ENCODE data around the gene OR10A5. TPM values are rescaled to one million over a fixed set of nuclear protein-coding genes. Genes with fewer than 3 reads are reported as not detected.
"Not testable (repeated sequence)": the region's sequence is repeated elsewhere in the genome, so short reads cannot be mapped to it uniquely, and the experiment has no call there.

The OR10A5 gene
- total RNA-seq, 3 donors from 2014 or later = not detected

GRCh38 chr11:6850526-6850925 lies 5.0 kb downstream of the OR10A5 start:
- peaks cover 0 to 5% of the 10 kb centered on the region in 2 donors for H3K9me3 ChIP-seq
- H3K4me1 ChIP-seq = no peaks in the 10 kb centered on the region
- H3K36me3 ChIP-seq = no peaks in the 10 kb centered on the region
- intact Hi-C loops (cut with DNase I; ENCODE audit: low total_unique reads) = no loop called here
- H3K4me3 ChIP-seq = no peak overlapping the region
- TF ChIP-seq POLR2A (IDR thresholded peaks at IDR 0.05) = no peak
- TF ChIP-seq, protein P1, sequence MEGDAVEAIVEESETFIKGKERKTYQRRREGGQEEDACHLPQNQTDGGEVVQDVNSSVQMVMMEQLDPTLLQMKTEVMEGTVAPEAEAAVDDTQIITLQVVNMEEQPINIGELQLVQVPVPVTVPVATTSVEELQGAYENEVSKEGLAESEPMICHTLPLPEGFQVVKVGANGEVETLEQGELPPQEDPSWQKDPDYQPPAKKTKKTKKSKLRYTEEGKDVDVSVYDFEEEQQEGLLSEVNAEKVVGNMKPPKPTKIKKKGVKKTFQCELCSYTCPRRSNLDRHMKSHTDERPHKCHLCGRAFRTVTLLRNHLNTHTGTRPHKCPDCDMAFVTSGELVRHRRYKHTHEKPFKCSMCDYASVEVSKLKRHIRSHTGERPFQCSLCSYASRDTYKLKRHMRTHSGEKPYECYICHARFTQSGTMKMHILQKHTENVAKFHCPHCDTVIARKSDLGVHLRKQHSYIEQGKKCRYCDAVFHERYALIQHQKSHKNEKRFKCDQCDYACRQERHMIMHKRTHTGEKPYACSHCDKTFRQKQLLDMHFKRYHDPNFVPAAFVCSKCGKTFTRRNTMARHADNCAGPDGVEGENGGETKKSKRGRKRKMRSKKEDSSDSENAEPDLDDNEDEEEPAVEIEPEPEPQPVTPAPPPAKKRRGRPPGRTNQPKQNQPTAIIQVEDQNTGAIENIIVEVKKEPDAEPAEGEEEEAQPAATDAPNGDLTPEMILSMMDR (IDR thresholded peaks at IDR 0.05) = no peak
- no peak for TF ChIP-seq POLR2AphosphoS5 (IDR thresholded peaks at IDR 0.05)
- H3K27me3 ChIP-seq = no peaks in the 10 kb centered on the region
- H3K27ac ChIP-seq = no peak overlapping the region
- no peak for DNase-seq (ENCODE audit: low spot score in 2 of 2)

GRCh38 chr11:6854801-6855200 lies 9.3 kb downstream of the OR10A5 start:
- H3K4me3 ChIP-seq; H3K4me1 ChIP-seq; H3K36me3 ChIP-seq; intact Hi-C loops (cut with DNase I; ENCODE audit: low total_unique reads); H3K9me3 ChIP-seq; H3K27ac ChIP-seq; DNase-seq (ENCODE audit: low spot score in 2 of 2); H3K27me3 ChIP-seq: not testable (repeated sequence)

DNA sequence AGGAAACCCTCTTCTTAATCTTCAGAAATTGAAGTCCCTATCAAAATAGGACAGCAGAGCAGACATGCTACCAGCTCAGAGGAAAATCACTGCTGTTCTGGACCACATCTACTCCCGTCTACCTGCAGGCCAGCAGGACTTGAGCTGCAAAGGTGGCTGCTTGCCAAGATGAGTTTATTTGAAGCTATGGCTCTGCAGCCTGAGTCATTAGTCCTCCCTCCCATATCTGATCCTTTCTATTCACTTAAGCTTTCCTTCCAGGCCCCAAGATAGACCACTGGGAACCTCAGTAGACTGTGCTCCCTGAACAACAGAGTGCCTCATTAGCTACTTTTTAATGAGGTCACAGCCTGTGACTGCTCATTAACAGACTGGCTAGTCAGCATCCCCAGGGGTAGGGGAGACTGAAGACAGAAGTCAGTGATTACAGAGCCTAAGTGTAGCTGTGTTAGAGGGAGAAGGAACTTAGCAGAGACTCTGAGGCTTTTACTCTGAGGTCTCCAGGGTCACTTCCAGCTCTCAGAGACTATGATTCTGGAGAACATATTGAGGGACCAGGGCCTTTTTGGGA lies 10.6 kb downstream of the OR10A5 start:
- TF ChIP-seq, protein P1 (IDR thresholded peaks at IDR 0.05) = no peak
- TF ChIP-seq POLR2AphosphoS5 (IDR thresholded peaks at IDR 0.05) (no peak), POLR2A (IDR thresholded peaks at IDR 0.05) (no peak)
- no peak for DNase-seq (ENCODE audit: low spot score in 2 of 2)
- H3K4me1 ChIP-seq = no peaks in the 10 kb centered on the region
- H3K4me3 ChIP-seq = no peak overlapping the region
- no peaks in the 10 kb centered on the region for H3K27me3 ChIP-seq
- no peak overlapping the region for H3K27ac ChIP-seq
- H3K9me3 ChIP-seq = peaks cover 0 to 5% of the 10 kb centered on the region in 2 donors
- H3K36me3 ChIP-seq = no peaks in the 10 kb centered on the region
- intact Hi-C loops (cut with DNase I; ENCODE audit: low total_unique reads) = no loop called here

DNA sequence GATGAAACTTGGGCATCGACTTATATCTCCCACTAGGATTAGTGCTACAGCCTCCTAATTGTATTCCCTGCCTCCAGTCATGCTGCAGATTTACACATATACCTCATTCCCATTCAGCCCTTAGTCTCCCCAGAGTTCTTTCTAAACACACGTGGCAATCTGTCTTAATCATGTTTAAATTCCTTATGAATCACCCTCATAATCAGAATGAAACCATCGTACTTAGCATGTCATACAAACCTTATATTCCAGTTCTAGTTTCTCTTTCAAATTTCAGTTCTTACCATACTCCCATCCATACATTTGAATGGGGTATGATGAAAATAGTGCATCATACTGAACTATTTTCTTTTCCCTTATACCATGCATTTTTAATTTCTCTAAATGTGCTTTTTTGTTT lies 11.4 kb downstream of the OR10A5 start:
- H3K4me3 ChIP-seq = no peak overlapping the region
- no peaks in the 10 kb centered on the region for H3K27me3 ChIP-seq
- DNase-seq (ENCODE audit: low spot score in 2 of 2) = no peak
- H3K27ac ChIP-seq = no peak overlapping the region
- H3K36me3 ChIP-seq = no peaks in the 10 kb centered on the region
- TF ChIP-seq, protein P1 (IDR thresholded peaks at IDR 0.05) = no peak
- H3K4me1 ChIP-seq = no peaks in the 10 kb centered on the region
- intact Hi-C loops (cut with DNase I; ENCODE audit: low total_unique reads) = no loop called here
- peaks cover 0 to 5% of the 10 kb centered on the region in 2 donors for H3K9me3 ChIP-seq

DNA sequence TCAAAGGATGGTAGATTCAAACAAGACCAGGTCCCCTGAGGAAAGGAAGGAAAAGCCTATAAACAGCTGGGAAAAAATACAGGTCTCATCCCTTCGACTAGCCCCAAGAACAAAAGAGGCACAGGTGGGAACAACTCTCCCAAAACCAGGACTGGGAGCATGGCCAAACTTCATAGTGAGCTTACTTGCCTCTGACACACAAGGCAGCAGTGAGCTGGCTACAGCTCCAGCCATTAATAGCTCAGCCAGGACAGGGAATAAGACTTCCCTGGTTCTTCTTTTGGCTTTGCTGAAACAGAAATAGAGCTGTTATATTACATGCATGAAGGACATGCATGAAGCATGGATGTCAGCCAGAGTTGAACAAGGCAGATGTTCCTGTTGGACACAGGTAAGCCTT lies 17.5 kb downstream of the OR10A5 start, which contains the start of gene OR10A2:
Gene OR10A2, plus strand, starts transcription at position 97 of the 400 bp plus-strand sequence. CDS start 6,698 bp downstream, outside the sequence.
- intact Hi-C loops (cut with DNase I; ENCODE audit: low total_unique reads) = no loop called here
- no peak for TF ChIP-seq POLR2A (IDR thresholded peaks at IDR 0.05)
- no peak for TF ChIP-seq POLR2AphosphoS5 (IDR thresholded peaks at IDR 0.05)
- TF ChIP-seq, protein P1 (IDR thresholded peaks at IDR 0.05) = no peak

GRCh38 chr11:6864438-6864837 lies 19.0 kb downstream of the OR10A5 start:
- intact Hi-C loops (cut with DNase I; ENCODE audit: low total_unique reads) = no loop called here
- Histone ChIP-seq H3K9me3 (no peaks in the 10 kb centered on the region), H3K27ac (no peak overlapping the region), H3K27me3 (no peaks in the 10 kb centered on the region), H3K4me3 (no peak overlapping the region), H3K4me1 (no peaks in the 10 kb centered on the region), H3K36me3 (no peaks in the 10 kb centered on the region)
- TF ChIP-seq, protein P1 (IDR thresholded peaks at IDR 0.05) = no peak
- no peak for TF ChIP-seq POLR2AphosphoS5 (IDR thresholded peaks at IDR 0.05)
- no peak for TF ChIP-seq POLR2A (IDR thresholded peaks at IDR 0.05)
- DNase-seq (ENCODE audit: low spot score in 2 of 2) = no peak

More for the DNA sequence above, 17.5 kb downstream of the OR10A5 start, which contains the start of gene OR10A2:
- H3K4me3 ChIP-seq = no peak within 1 kb of the TSS
- no peak within 1 kb of the TSS for H3K27ac ChIP-seq
- no peaks in the 10 kb centered on the region for H3K27me3 ChIP-seq
- no peaks in the 10 kb centered on the region for H3K36me3 ChIP-seq
- H3K4me1 ChIP-seq = no peaks in the 10 kb centered on the region
- no peak for DNase-seq (ENCODE audit: low spot score in 2 of 2)
- no peaks in the 10 kb centered on the region for H3K9me3 ChIP-seq
